HG03025 (cell line): ENCODE measurements around the gene E2F8.
A peak's percentile ranks its signal among the peaks of the same experiment; 100 is the strongest.
"Not testable (repeated sequence)": the region's sequence is repeated elsewhere in the genome, so short reads cannot be mapped to it uniquely, and the experiment has no call there.

Experiments
- ATAC-seq: cut with Tn5 transposase; IDR thresholded peaks from one replicate; pipeline ENCODE4 v1.9.1; 2021; ENCODE audit warnings: mild to moderate bottlenecking, moderate library complexity; ENCODE audit not compliant: unreplicated experiment, low FRiP score

Gene E2F8

GRCh38 chr11:19240420-19241259 is at the start of gene E2F8:
TSS of gene E2F8 (minus strand) at chr11:19240945. CDS start at chr11:19240121, 824 bp downstream.
- ATAC-seq, result peak; percentile 91

GRCh38 chr11:19290356-19290755 is 49.6 kb upstream of the E2F8 start:
- no peak for ATAC-seq

- ATAC-seq, result no peak
Measured at GRCh38 chr11:19288256-19288655, 47.5 kb upstream of the E2F8 start.

GRCh38 chr11:19286411-19286810 is 45.7 kb upstream of the E2F8 start:
- no peak for ATAC-seq

GRCh38 chr11:19284881-19285280 is 44.1 kb upstream of the E2F8 start:
- ATAC-seq, result no peak

- no peak for ATAC-seq
Measured at GRCh38 chr11:19283991-19284390, 43.2 kb upstream of the E2F8 start.

- ATAC-seq, result no peak
Measured at GRCh38 chr11:19281555-19281954, 40.8 kb upstream of the E2F8 start.

GRCh38 chr11:19281041-19281440 is 40.3 kb upstream of the E2F8 start:
- no peak for ATAC-seq

GRCh38 chr11:19279451-19279850 is 38.7 kb upstream of the E2F8 start:
- no peak for ATAC-seq

- ATAC-seq, result no peak
Measured at GRCh38 chr11:19276859-19277808, 36.4 kb upstream of the E2F8 start.

- no peak for ATAC-seq
Measured at GRCh38 chr11:19275496-19275895, 34.8 kb upstream of the E2F8 start.

GRCh38 chr11:19273219-19273618 is 32.5 kb upstream of the E2F8 start:
- not testable (repeated sequence) for ATAC-seq

GRCh38 chr11:19268909-19269308 is 28.2 kb upstream of the E2F8 start:
- ATAC-seq, result no peak

GRCh38 chr11:19267567-19267966 is 26.8 kb upstream of the E2F8 start:
- no peak for ATAC-seq

- ATAC-seq, result no peak
Measured at GRCh38 chr11:19263333-19263732, 22.6 kb upstream of the E2F8 start.

- ATAC-seq, result no peak
Measured at GRCh38 chr11:19259487-19260345, 19.0 kb upstream of the E2F8 start.

GRCh38 chr11:19258641-19259230 is 18.0 kb upstream of the E2F8 start:
- no peak for ATAC-seq

- ATAC-seq, result not testable (repeated sequence)
Measured at GRCh38 chr11:19254441-19254840, 13.7 kb upstream of the E2F8 start.

GRCh38 chr11:19253817-19254216 is 13.1 kb upstream of the E2F8 start:
- ATAC-seq, result no peak

GRCh38 chr11:19253153-19253745 is 12.5 kb upstream of the E2F8 start:
- no peak for ATAC-seq
